Liver (tissue), 3 donors: Measurements from ENCODE around the gene DVL1.

ENCODE experiments used
- RAD21 ChIP-seq, 2 donors: IDR thresholded peaks; 2 replicates each; pipeline ENCODE4 v1.6.1; 2016; ENCODE audit warnings: antibody characterized with exemption in 2 of 2, mild to moderate bottlenecking in 2 of 2
- SP1 ChIP-seq: IDR thresholded peaks from 2 replicates; pipeline ENCODE4 v1.6.1; 2018; ENCODE audit warnings: antibody characterized with exemption, mild to moderate bottlenecking
- TAF1 ChIP-seq: conservative IDR thresholded peaks from 2 replicates; pipeline ENCODE4 v1.6.1; 2016; ENCODE audit warnings: antibody characterized with exemption, mild to moderate bottlenecking
- TF ChIP-seq, protein P1 (sequence below): fragments of 150-350 bp; IDR thresholded peaks from 2 replicates; pipeline ENCODE4 v1.5.1; 2017; ENCODE audit warnings: improper control_type of control experiment, low read depth, low read length; ENCODE audit not compliant: missing input control
- donor health status: healthy.
- donor health status: healthy.

DNA sequence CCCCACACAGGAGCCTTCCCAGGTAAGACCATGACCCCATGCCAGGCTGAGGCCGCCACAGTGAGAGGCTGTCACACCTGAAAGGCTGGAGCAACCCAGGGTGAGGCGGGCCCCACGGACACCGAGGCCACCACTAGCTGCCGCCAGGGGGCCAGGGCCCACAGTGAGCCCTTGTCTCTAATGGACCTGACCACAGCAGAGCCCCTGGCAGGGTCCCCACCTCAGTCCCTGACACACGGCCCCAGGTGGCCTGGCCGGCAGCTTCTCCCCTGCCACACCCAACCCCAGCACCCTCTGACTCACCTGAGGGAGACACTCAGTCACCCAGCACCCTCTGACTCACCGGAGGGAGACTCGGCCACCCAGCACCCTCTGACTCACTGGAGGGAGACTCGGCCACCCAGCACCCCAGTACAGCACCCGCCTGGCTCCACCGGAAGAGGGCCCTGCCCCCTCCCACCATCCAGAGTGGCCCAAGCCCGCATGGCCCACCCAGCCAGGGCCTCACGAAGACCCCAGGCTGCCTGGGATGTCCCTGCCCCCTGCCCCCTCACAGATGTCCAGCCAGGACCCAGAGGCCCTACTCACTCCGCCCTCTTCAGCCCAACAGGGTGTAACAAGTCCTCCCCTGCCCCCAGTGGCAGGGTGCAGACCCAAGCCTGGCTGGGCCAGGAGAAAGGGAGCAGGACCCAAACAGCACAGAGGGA, 4.4 kb downstream of the DVL1 start:
- TF ChIP-seq RAD21 (IDR thresholded peaks at IDR 0.05) (no peak), SP1 (no peak), TAF1 (no peak)
- TF ChIP-seq, protein P1, sequence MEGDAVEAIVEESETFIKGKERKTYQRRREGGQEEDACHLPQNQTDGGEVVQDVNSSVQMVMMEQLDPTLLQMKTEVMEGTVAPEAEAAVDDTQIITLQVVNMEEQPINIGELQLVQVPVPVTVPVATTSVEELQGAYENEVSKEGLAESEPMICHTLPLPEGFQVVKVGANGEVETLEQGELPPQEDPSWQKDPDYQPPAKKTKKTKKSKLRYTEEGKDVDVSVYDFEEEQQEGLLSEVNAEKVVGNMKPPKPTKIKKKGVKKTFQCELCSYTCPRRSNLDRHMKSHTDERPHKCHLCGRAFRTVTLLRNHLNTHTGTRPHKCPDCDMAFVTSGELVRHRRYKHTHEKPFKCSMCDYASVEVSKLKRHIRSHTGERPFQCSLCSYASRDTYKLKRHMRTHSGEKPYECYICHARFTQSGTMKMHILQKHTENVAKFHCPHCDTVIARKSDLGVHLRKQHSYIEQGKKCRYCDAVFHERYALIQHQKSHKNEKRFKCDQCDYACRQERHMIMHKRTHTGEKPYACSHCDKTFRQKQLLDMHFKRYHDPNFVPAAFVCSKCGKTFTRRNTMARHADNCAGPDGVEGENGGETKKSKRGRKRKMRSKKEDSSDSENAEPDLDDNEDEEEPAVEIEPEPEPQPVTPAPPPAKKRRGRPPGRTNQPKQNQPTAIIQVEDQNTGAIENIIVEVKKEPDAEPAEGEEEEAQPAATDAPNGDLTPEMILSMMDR = peak; percentile 30
